HepG2 (cell line): Measurements from ENCODE around the gene GFPT1. TPM values are rescaled to one million over a fixed set of nuclear protein-coding genes. Genes with fewer than 3 reads are reported as not detected.

ENCODE experiments used
- ARNTL ChIP-seq: sonication (generic); formaldehyde crosslinking; IDR thresholded peaks from 2 replicates; pipeline ENCODE4 v1.4.0; 2020; ENCODE audit warnings: mild to moderate bottlenecking, missing genetic modification reagents
- GATAD2A ChIP-seq: IDR thresholded peaks from 2 replicates; pipeline ENCODE4 v1.6.1; 2016
- PAWR ChIP-seq: sonication (generic); formaldehyde crosslinking; IDR thresholded peaks from 2 replicates; pipeline ENCODE4 v1.4.0; 2020; ENCODE audit warnings: missing genetic modification reagents, mild to moderate bottlenecking, borderline replicate concordance
- PAXIP1 ChIP-seq: sonication (generic); formaldehyde crosslinking; conservative IDR thresholded peaks from 2 replicates; pipeline ENCODE4 v1.4.0; 2020; ENCODE audit warnings: mild to moderate bottlenecking, missing genetic modification reagents, moderate library complexity
- RBM22 ChIP-seq: fragments of 200-400 bp; formaldehyde crosslinking; optimal IDR thresholded peaks from 2 replicates; pipeline ENCODE3; 2017; ENCODE audit warnings: mild to moderate bottlenecking, low read length, moderate library complexity
- ZNF276 ChIP-seq: sonication (generic); formaldehyde crosslinking; IDR thresholded peaks from 2 replicates; pipeline ENCODE4 v1.4.0; 2020; ENCODE audit warnings: mild to moderate bottlenecking, low read depth, missing genetic modification reagents
- ZNF343 ChIP-seq: sonication (generic); formaldehyde crosslinking; IDR thresholded peaks from 2 replicates; pipeline ENCODE4 v1.4.0; 2020; ENCODE audit warnings: mild to moderate bottlenecking, missing genetic modification reagents
- ZNF543 ChIP-seq: sonication (generic); formaldehyde crosslinking; IDR thresholded peaks from 2 replicates; pipeline ENCODE4 v1.4.0; 2020; ENCODE audit warnings: mild to moderate bottlenecking, missing genetic modification reagents
- ZNF614 ChIP-seq: IDR thresholded peaks from 2 replicates; pipeline ENCODE4 v1.6.1; 2018; ENCODE audit warnings: missing biosample characterization, missing genetic modification reagents, inconsistent platforms, borderline replicate concordance
- ZNF644 ChIP-seq: IDR thresholded peaks from 2 replicates; pipeline ENCODE4 v1.6.1; 2016; ENCODE audit warnings: low read depth
- ZNF691 ChIP-seq: sonication (generic); formaldehyde crosslinking; IDR thresholded peaks from 2 replicates; pipeline ENCODE4 v1.4.0; 2020; ENCODE audit warnings: missing genetic modification reagents, low read depth, mild to moderate bottlenecking, borderline replicate concordance
- polyA plus RNA-seq, 8 experiments: library from polyadenylated mRNA; depleted of rRNA in 3 of 8; stranded (reverse) in 7 of 8; unstranded in 1 of 8; fragments of >200 nt; fragmentation: Illumina TruSeq in 4 of 8; extraction: Trizol in 4 of 8; gene quantifications; 2 replicates each; pipeline versions ENCODE4 v1.2.1 to v1.2.3, GENCODE V29; 2011 to 2016; ENCODE audit warnings: low read depth in 4 of 8, missing spikeins in 1 of 8, mixed read lengths in 1 of 8; ENCODE audit not compliant: insufficient read depth in 1 of 8
- total RNA-seq, 5 experiments: library from RNA; depleted of rRNA; stranded (reverse); fragments of >200 nt; fragmentation: Illumina TruSeq; extraction: Trizol; gene quantifications; 2 replicates each; pipeline ENCODE4 v1.2.3, GENCODE V29; 2016; ENCODE audit warnings: low read depth in 1 of 5

The GFPT1 gene
- total and polyA plus RNA-seq, 2 of the 13 experiments (the other 11 are each of a cell fraction or from before 2014, with no cell fraction given) = 24.0 to 84.9 TPM

DNA sequence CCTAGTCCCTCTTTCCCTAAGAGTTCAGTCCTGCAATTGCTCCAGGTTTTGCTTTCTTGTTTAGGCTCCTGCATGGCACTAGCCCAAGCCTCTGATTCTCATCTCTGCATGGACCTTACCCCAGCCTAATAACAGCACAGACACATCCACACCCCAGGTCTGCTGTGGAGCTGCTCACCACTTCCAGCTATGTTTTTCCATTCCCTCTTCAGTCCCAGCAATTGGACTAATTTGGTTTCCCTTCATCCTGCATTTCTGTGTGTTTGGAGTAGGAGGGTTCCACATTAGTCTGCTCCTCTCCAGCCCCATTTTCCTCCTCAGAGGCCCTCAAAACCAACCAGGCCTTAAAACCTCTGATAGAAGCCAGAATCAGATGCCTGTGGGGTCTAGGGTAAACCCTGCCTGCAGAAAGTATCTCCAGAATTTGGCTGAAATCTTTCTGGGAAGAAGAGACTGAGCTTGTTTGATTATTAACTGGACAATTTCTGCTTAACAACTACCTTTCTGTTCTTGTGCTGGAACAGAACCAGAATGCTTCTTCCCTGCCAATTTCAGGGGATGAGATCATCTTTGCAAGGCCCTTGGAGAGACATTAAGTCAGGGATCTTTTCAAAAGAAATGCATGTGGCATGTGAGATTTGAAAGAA is 95.9 kb downstream of the GFPT1 start (continued):
- TF ChIP-seq PAXIP1 (CRISPR knock-in tag) (0 out of 2 replicates have a peak, but pooled peaks have one; percentile 44), ARNTL (CRISPR knock-in tag) (0 out of 2 replicates have a peak, but pooled peaks have one; percentile 47), ZNF644 (CRISPR knock-in tag) (peak; percentile 43; the same call in 1 of the 2 replicates), ZNF276 (CRISPR knock-in tag) (0 out of 2 replicates have a peak, but pooled peaks have one; percentile 34), ZNF543 (CRISPR knock-in tag) (peak; percentile 65; the same call in 1 of the 2 replicates), PAWR (CRISPR knock-in tag) (no peak), ZNF614 (CRISPR knock-in tag) (0 out of 2 replicates have a peak, but pooled peaks have one; percentile 23), GATAD2A (CRISPR knock-in tag) (0 out of 2 replicates have a peak, but pooled peaks have one; percentile 31), RBM22 (no peak), ZNF691 (CRISPR knock-in tag) (no peak), ZNF343 (peak; percentile 65; the same call in 1 of the 2 replicates)
